ENCODE measurements around the gene PRTG.

PRTG gene

GRCh38 chr15:55588070-55588814, 154.7 kb downstream of the PRTG start, which contains the start of gene PYGO1:
Gene PYGO1 (minus strand): TSS chr15:55588345. CDS start chr15:55587883, 462 bp downstream.
- peak; percentile 85 for DNase-seq
- Histone ChIP-seq H4K5ac (ENCODE audit: low read length) (no peak within 1 kb of the TSS), H3K9ac (ENCODE audit: low read length) (peak within 1 kb of the TSS; percentile 81), H2BK5ac (ENCODE audit: low read length) (no peak within 1 kb of the TSS), H2BK15ac (replicated peaks; ENCODE audit: low read depth) (peak within 1 kb of the TSS; percentile 37), H3K27me3 (ENCODE audit: insufficient read depth, low read length, poor library complexity) (peaks cover 16% of the 10 kb centered on the region), H3K79me2 (ENCODE audit: control insufficient read depth, insufficient read depth, low read length) (no peaks in the 10 kb centered on the region), H2AK5ac (ENCODE audit: low read length) (no peak within 1 kb of the TSS), H3K4me3 (ENCODE audit: low read length) (peak within 1 kb of the TSS; percentile 52), H3K27ac (ENCODE audit: low read depth, low read length) (peak within 1 kb of the TSS; percentile 44), H2BK120ac (ENCODE audit: low read depth, low read length) (no peak within 1 kb of the TSS), H3K56ac (ENCODE audit: low read length) (peak within 1 kb of the TSS; percentile 94), H3K79me1 (ENCODE audit: low read length) (no peaks in the 10 kb centered on the region), H3K36me3 (ENCODE audit: control insufficient read depth, insufficient read depth, low read length) (no peaks in the 10 kb centered on the region), H3K4me2 (ENCODE audit: low read length) (peak within 1 kb of the TSS; percentile 92), H3K4me1 (ENCODE audit: control insufficient read depth, low read depth, low read length) (no peaks in the 10 kb centered on the region), H3K23ac (ENCODE audit: low read length) (no peak within 1 kb of the TSS), H3K4ac (ENCODE audit: low read depth, low read length) (peak within 1 kb of the TSS; percentile 58), H3K18ac (ENCODE audit: low read length) (peak within 1 kb of the TSS; percentile 19), H4K8ac (ENCODE audit: low read depth, low read length) (peak within 1 kb of the TSS; percentile 1)
- whole genome bisulfite sequencing (ENCODE audit: extremely low coverage, insufficient coverage, low lambda C conversion rate), result no CpG with 5 or more reads among the region's 107 CpGs

DNA sequence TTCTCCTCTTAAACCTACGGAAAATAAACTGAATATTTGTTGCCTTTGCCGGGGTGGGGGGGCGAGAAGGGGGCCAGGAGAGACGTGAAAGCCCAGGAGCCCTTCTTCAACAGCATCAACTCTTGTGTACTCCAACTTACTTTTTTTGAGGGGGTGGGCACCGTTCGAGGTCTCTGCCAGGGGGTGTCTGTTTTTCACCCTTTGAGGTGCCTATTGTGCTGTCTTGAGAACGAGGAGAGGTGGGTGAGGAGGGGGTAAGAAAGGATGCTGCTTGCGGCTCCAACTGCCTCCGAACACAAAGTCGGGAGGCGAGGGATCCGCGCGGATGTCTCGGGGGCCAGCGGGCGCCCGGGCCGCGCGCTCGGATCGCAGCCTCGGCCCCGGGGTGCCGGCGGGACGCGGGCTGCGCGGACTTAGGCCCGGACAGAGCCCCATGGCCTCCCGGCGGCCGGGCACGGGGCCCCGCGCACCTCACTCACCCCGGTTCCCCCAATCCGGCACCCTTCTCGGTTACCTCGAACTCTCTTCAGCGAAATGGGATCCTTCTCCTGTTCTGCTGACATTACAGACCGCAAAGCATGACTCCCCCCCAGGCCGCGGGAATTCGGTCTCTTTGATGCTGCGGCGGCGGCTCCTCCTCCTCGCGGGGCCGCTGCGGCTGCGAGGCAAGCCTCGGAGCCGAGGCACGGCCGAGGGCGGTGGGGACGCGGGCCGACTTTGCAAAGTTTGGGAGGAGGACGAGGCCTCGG, 155.5 kb downstream of the PRTG start:
- Histone ChIP-seq H2BK120ac (ENCODE audit: low read depth, low read length) (no peak overlapping the region), H3K4me3 (ENCODE audit: low read length) (peak overlapping the region; percentile 52), H2AK5ac (ENCODE audit: low read length) (no peak overlapping the region), H3K27ac (ENCODE audit: low read depth, low read length) (no peak overlapping the region), H3K4me2 (ENCODE audit: low read length) (peak overlapping the region; percentile 76), H3K9ac (ENCODE audit: low read length) (peak overlapping the region; percentile 71), H4K8ac (ENCODE audit: low read depth, low read length) (no peak overlapping the region), H2BK15ac (replicated peaks; ENCODE audit: low read depth) (no peak overlapping the region), H3K23ac (ENCODE audit: low read length) (no peak overlapping the region), H4K5ac (ENCODE audit: low read length) (no peak overlapping the region), H3K4ac (ENCODE audit: low read depth, low read length) (no peak overlapping the region), H3K27me3 (ENCODE audit: insufficient read depth, low read length, poor library complexity) (peaks cover 16% of the 10 kb centered on the region), H3K56ac (ENCODE audit: low read length) (peak overlapping the region; percentile 83), H3K79me1 (ENCODE audit: low read length) (no peaks in the 10 kb centered on the region), H3K36me3 (ENCODE audit: control insufficient read depth, insufficient read depth, low read length) (no peaks in the 10 kb centered on the region), H3K4me1 (ENCODE audit: control insufficient read depth, low read depth, low read length) (no peaks in the 10 kb centered on the region), H3K79me2 (ENCODE audit: control insufficient read depth, insufficient read depth, low read length) (no peaks in the 10 kb centered on the region), H2BK5ac (ENCODE audit: low read length) (no peak overlapping the region), H3K18ac (ENCODE audit: low read length) (peak overlapping the region; percentile 19)
- WGBS (ENCODE audit: extremely low coverage, insufficient coverage, low lambda C conversion rate), result no CpG with 5 or more reads among the region's 65 CpGs
- peak; percentile 74 for DNase-seq

DNA sequence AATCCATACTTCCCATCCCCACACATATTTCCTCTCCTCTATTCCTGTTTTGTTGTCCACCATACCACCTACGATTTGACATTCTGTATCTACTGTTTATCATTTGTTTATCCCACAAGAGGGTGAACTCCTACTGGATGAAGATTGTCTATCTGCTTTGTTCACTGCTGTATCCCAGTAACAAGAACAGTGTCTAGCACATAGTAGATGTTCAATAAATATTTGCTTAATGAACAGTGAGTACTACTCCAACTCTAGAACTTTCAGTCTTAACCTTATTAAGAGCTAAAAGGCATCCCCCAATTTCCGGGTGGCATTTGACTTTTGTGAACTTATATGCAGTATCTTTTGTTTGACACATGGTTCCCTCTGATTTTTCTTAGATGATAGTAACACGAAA, 156.1 kb downstream of the PRTG start:
- H3K4me2 ChIP-seq (ENCODE audit: low read length), result no peak overlapping the region
- H3K36me3 ChIP-seq (ENCODE audit: control insufficient read depth, insufficient read depth, low read length), result no peaks in the 10 kb centered on the region
- no peak overlapping the region for H3K18ac ChIP-seq (ENCODE audit: low read length)
- no peak for DNase-seq
- no peak overlapping the region for H4K5ac ChIP-seq (ENCODE audit: low read length)
- H2BK15ac ChIP-seq (replicated peaks; ENCODE audit: low read depth), result no peak overlapping the region
- H3K27me3 ChIP-seq (ENCODE audit: insufficient read depth, low read length, poor library complexity), result peaks cover 16% of the 10 kb centered on the region
- H2BK120ac ChIP-seq (ENCODE audit: low read depth, low read length), result no peak overlapping the region
- H2BK5ac ChIP-seq (ENCODE audit: low read length), result no peak overlapping the region
- no peaks in the 10 kb centered on the region for H3K79me1 ChIP-seq (ENCODE audit: low read length)
- H3K4ac ChIP-seq (ENCODE audit: low read depth, low read length), result no peak overlapping the region
- no peak overlapping the region for H4K8ac ChIP-seq (ENCODE audit: low read depth, low read length)
- H3K4me3 ChIP-seq (ENCODE audit: low read length), result no peak overlapping the region
- no peak overlapping the region for H3K23ac ChIP-seq (ENCODE audit: low read length)
- H2AK5ac ChIP-seq (ENCODE audit: low read length), result no peak overlapping the region
- no peak overlapping the region for H3K9ac ChIP-seq (ENCODE audit: low read length)
- no peaks in the 10 kb centered on the region for H3K79me2 ChIP-seq (ENCODE audit: control insufficient read depth, insufficient read depth, low read length)
- no peak overlapping the region for H3K56ac ChIP-seq (ENCODE audit: low read length)
- H3K4me1 ChIP-seq (ENCODE audit: control insufficient read depth, low read depth, low read length), result no peaks in the 10 kb centered on the region
- WGBS (ENCODE audit: extremely low coverage, insufficient coverage, low lambda C conversion rate), result 100% methylated on average over 1 of the region's 3 CpGs
- no peak overlapping the region for H3K27ac ChIP-seq (ENCODE audit: low read depth, low read length)

GRCh38 chr15:55576943-55577342, 166.0 kb downstream of the PRTG start:
- no peak overlapping the region for H3K27ac ChIP-seq (ENCODE audit: low read depth, low read length)
- H3K23ac ChIP-seq (ENCODE audit: low read length), result no peak overlapping the region
- H3K4me3 ChIP-seq (ENCODE audit: low read length), result no peak overlapping the region
- no peak overlapping the region for H3K9ac ChIP-seq (ENCODE audit: low read length)
- H3K18ac ChIP-seq (ENCODE audit: low read length), result no peak overlapping the region
- no peaks in the 10 kb centered on the region for H3K27me3 ChIP-seq (ENCODE audit: insufficient read depth, low read length, poor library complexity)
- peak; percentile 89 for DNase-seq
- H4K8ac ChIP-seq (ENCODE audit: low read depth, low read length), result no peak overlapping the region
- no peak overlapping the region for H2BK5ac ChIP-seq (ENCODE audit: low read length)
- H3K4ac ChIP-seq (ENCODE audit: low read depth, low read length), result no peak overlapping the region
- no peaks in the 10 kb centered on the region for H3K36me3 ChIP-seq (ENCODE audit: control insufficient read depth, insufficient read depth, low read length)
- H2AK5ac ChIP-seq (ENCODE audit: low read length), result no peak overlapping the region
- H2BK15ac ChIP-seq (replicated peaks; ENCODE audit: low read depth), result no peak overlapping the region
- no peak overlapping the region for H4K5ac ChIP-seq (ENCODE audit: low read length)
- peaks cover 5% of the 10 kb centered on the region for H3K4me1 ChIP-seq (ENCODE audit: control insufficient read depth, low read depth, low read length)
- H3K79me1 ChIP-seq (ENCODE audit: low read length), result no peaks in the 10 kb centered on the region
- H3K4me2 ChIP-seq (ENCODE audit: low read length), result no peak overlapping the region
- no peak overlapping the region for H2BK120ac ChIP-seq (ENCODE audit: low read depth, low read length)
- no CpG with 5 or more reads among the region's 6 CpGs for WGBS (ENCODE audit: extremely low coverage, insufficient coverage, low lambda C conversion rate)
- H3K79me2 ChIP-seq (ENCODE audit: control insufficient read depth, insufficient read depth, low read length), result no peaks in the 10 kb centered on the region
- no peak overlapping the region for H3K56ac ChIP-seq (ENCODE audit: low read length)

DNA sequence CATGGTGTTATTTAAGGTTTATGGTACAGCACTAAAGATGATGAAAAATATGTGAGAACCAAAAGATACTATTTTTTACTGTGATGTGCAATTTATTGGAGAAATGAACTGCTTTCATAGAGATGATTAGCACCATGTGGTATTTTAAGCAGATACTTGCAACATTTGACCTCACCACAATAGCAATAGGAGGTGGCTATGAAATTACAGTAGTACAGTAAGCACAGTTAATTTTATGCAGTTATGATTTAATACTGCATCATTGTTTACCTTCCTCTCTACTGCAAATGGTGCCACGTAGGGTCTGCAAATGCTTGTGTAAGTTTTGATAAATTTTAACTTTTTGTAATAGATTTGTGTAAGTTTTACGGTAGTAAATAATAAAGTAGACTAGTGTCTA, 168.9 kb downstream of the PRTG start:
- no peak overlapping the region for H3K9ac ChIP-seq (ENCODE audit: low read length)
- H3K4me3 ChIP-seq (ENCODE audit: low read length), result no peak overlapping the region
- H3K4me1 ChIP-seq (ENCODE audit: control insufficient read depth, low read depth, low read length), result no peaks in the 10 kb centered on the region
- H3K4ac ChIP-seq (ENCODE audit: low read depth, low read length), result no peak overlapping the region
- H3K18ac ChIP-seq (ENCODE audit: low read length), result no peak overlapping the region
- no peak overlapping the region for H2BK5ac ChIP-seq (ENCODE audit: low read length)
- H3K27ac ChIP-seq (ENCODE audit: low read depth, low read length), result no peak overlapping the region
- no peaks in the 10 kb centered on the region for H3K27me3 ChIP-seq (ENCODE audit: insufficient read depth, low read length, poor library complexity)
- DNase-seq, result no peak
- H3K36me3 ChIP-seq (ENCODE audit: control insufficient read depth, insufficient read depth, low read length), result no peaks in the 10 kb centered on the region
- H4K8ac ChIP-seq (ENCODE audit: low read depth, low read length), result no peak overlapping the region
- H3K56ac ChIP-seq (ENCODE audit: low read length), result no peak overlapping the region
- no peak overlapping the region for H4K5ac ChIP-seq (ENCODE audit: low read length)
- no peaks in the 10 kb centered on the region for H3K79me1 ChIP-seq (ENCODE audit: low read length)
- WGBS (ENCODE audit: extremely low coverage, insufficient coverage, low lambda C conversion rate), result 100% methylated on average over 1 of the region's 2 CpGs
- no peaks in the 10 kb centered on the region for H3K79me2 ChIP-seq (ENCODE audit: control insufficient read depth, insufficient read depth, low read length)
- no peak overlapping the region for H2BK15ac ChIP-seq (replicated peaks; ENCODE audit: low read depth)
- no peak overlapping the region for H2BK120ac ChIP-seq (ENCODE audit: low read depth, low read length)
- H3K4me2 ChIP-seq (ENCODE audit: low read length), result no peak overlapping the region
- H2AK5ac ChIP-seq (ENCODE audit: low read length), result no peak overlapping the region
- no peak overlapping the region for H3K23ac ChIP-seq (ENCODE audit: low read length)
